ENCODE measurements around the gene ERLEC1.
A peak's percentile ranks its signal among the peaks of the same experiment; 100 is the strongest.

The ERLEC1 gene

DNA sequence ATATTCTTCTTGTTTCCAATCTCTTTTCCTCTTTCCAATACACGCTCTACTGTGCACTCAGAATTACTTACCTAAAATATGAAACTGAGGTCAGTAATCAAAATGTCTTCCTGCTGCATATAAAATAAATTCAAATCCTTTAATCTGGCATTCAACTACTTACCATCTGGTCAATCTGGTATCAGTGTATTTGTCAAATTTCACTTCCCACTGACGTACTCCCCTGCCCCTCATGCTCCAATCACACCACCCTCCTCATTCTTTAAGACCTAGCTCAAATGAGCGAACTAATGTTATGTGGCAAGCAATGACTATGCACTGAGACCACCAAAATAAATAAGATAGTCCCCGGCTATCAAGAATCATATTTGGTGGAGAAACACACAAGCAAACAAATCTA is 6.8 kb upstream of the ERLEC1 start:
- no peak overlapping the region for H2AFZ ChIP-seq (ENCODE audit: low read length, unreplicated experiment)
- peaks cover 70% of the 10 kb centered on the region for H3K79me2 ChIP-seq (ENCODE audit: control insufficient read depth, insufficient read depth, low read length, unreplicated experiment)
- peaks cover 16% of the 10 kb centered on the region for H3K36me3 ChIP-seq (ENCODE audit: insufficient read depth, low read length)
- H3K27ac ChIP-seq (ENCODE audit: low read depth, low read length), result no peak overlapping the region
- H3K4me1 ChIP-seq (ENCODE audit: control insufficient read depth, insufficient read depth, low read length, unreplicated experiment), result peaks cover 16% of the 10 kb centered on the region
- H3K4me3 ChIP-seq (ENCODE audit: low read depth, low read length), result no peak overlapping the region
- no peaks in the 10 kb centered on the region for H3K27me3 ChIP-seq (ENCODE audit: insufficient read depth, low read length)

DNA sequence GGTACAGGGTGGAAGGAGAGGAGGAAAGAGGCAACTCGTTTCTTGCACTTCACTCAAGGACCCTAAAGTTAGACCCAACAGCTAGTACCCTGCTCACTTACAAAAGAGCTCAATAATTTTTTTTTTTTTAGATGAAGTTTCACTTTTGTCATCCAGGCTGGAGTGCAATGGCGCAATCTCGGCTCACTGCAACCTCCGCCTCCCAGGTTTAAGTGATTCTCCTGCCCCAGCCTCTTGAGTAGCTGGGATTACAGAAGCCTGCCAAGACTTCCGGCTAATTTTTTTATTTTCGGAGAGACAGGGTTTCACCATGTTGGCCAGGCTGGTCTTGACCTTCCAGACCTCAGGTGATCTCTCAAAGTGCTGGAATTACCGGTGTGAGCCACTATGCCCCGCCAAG is 4.2 kb upstream of the ERLEC1 start:
- no peak overlapping the region for H3K4me3 ChIP-seq (ENCODE audit: low read depth, low read length)
- H3K79me2 ChIP-seq (ENCODE audit: control insufficient read depth, insufficient read depth, low read length, unreplicated experiment), result peaks cover 81% of the 10 kb centered on the region
- H3K4me1 ChIP-seq (ENCODE audit: control insufficient read depth, insufficient read depth, low read length, unreplicated experiment), result peaks cover 20% of the 10 kb centered on the region
- H3K27me3 ChIP-seq (ENCODE audit: insufficient read depth, low read length), result no peaks in the 10 kb centered on the region
- H2AFZ ChIP-seq (ENCODE audit: low read length, unreplicated experiment), result no peak overlapping the region
- H3K36me3 ChIP-seq (ENCODE audit: insufficient read depth, low read length), result peaks cover 16% of the 10 kb centered on the region; the same call in 1 of the 2 replicates
- no peak overlapping the region for H3K27ac ChIP-seq (ENCODE audit: low read depth, low read length)

DNA sequence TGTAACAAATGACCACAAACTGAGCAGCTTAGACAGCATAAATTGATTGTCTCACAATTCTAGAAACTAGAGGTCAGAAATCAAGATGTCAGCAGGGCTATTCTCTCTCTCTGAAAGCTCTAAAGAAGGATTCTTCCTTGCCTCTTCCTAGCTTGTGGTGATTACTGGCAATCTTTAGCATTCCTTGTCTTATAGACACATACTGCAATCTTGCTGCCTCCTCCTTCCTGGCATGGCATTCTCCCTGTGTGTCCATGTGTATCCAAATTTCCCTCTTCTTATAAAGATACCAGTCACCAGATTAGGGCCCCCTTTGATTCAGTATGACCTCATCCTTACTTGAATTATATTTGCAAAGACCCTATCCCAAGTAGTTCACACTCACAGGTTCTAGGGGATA is 2.4 kb upstream of the ERLEC1 start:
- H3K4me3 ChIP-seq (ENCODE audit: low read depth, low read length), result peak overlapping the region; percentile 83; the same call in 1 of the 2 replicates
- H3K79me2 ChIP-seq (ENCODE audit: control insufficient read depth, insufficient read depth, low read length, unreplicated experiment), result peaks cover 89% of the 10 kb centered on the region
- H3K36me3 ChIP-seq (ENCODE audit: insufficient read depth, low read length), result peaks cover 7% of the 10 kb centered on the region; the same call in 1 of the 2 replicates
- peaks cover 28% of the 10 kb centered on the region for H3K4me1 ChIP-seq (ENCODE audit: control insufficient read depth, insufficient read depth, low read length, unreplicated experiment)
- H2AFZ ChIP-seq (ENCODE audit: low read length, unreplicated experiment), result no peak overlapping the region
- H3K27ac ChIP-seq (ENCODE audit: low read depth, low read length), result no peak overlapping the region
- H3K27me3 ChIP-seq (ENCODE audit: insufficient read depth, low read length), result no peaks in the 10 kb centered on the region

DNA sequence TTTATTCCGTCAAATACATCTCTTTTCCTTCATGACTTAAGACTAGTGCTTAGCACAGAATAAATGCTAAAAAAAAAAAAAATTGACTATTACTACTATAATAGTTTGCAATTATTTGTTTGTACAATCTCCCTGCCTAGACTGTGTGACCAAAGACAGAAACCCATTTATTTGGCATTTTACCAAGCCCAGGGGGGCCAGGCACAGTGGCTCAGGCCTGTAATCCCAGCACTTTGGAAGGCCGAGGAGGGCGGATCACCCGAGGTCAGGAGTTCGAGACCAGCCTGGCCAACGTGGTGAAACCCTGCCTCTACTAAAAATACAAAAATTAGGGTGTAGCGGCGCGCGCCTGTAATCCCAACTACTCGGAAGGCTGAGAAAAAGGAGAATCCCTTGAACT is 1.5 kb upstream of the ERLEC1 start:
- Histone ChIP-seq H3K27ac (ENCODE audit: low read depth, low read length) (no peak overlapping the region), H3K79me2 (ENCODE audit: control insufficient read depth, insufficient read depth, low read length, unreplicated experiment) (peaks cover 89% of the 10 kb centered on the region), H3K36me3 (ENCODE audit: insufficient read depth, low read length) (no peaks in the 10 kb centered on the region), H3K4me1 (ENCODE audit: control insufficient read depth, insufficient read depth, low read length, unreplicated experiment) (peaks cover 28% of the 10 kb centered on the region), H3K4me3 (ENCODE audit: low read depth, low read length) (peak overlapping the region; percentile 83), H3K27me3 (ENCODE audit: insufficient read depth, low read length) (no peaks in the 10 kb centered on the region), H2AFZ (ENCODE audit: low read length, unreplicated experiment) (no peak overlapping the region)

DNA sequence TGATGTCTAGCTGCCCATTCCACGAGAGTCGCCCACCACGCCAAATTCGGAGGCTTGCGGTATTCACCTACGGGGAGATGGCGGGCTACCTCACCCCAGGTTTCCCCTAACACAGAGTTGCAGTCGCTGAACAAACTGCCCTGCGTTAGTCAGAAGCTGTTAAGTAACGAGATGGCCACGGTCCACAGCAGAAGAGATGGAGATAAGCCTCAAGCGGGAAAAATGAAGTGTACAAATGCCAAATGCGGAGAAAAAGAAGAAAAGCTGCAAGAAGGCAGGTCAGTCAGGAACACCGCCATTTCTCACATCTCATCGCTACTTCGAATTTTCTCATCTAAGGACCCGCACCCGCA is 516 bp upstream of the ERLEC1 start:
- peak overlapping the region; percentile 99 for H2AFZ ChIP-seq (ENCODE audit: low read length, unreplicated experiment)
- no peaks in the 10 kb centered on the region for H3K27me3 ChIP-seq (ENCODE audit: insufficient read depth, low read length)
- peak overlapping the region; percentile 67 for H3K27ac ChIP-seq (ENCODE audit: low read depth, low read length)
- H3K4me1 ChIP-seq (ENCODE audit: control insufficient read depth, insufficient read depth, low read length, unreplicated experiment), result peaks cover 33% of the 10 kb centered on the region
- peaks cover 92% of the 10 kb centered on the region for H3K79me2 ChIP-seq (ENCODE audit: control insufficient read depth, insufficient read depth, low read length, unreplicated experiment)
- H3K36me3 ChIP-seq (ENCODE audit: insufficient read depth, low read length), result no peaks in the 10 kb centered on the region
- peak overlapping the region; percentile 83 for H3K4me3 ChIP-seq (ENCODE audit: low read depth, low read length)

DNA sequence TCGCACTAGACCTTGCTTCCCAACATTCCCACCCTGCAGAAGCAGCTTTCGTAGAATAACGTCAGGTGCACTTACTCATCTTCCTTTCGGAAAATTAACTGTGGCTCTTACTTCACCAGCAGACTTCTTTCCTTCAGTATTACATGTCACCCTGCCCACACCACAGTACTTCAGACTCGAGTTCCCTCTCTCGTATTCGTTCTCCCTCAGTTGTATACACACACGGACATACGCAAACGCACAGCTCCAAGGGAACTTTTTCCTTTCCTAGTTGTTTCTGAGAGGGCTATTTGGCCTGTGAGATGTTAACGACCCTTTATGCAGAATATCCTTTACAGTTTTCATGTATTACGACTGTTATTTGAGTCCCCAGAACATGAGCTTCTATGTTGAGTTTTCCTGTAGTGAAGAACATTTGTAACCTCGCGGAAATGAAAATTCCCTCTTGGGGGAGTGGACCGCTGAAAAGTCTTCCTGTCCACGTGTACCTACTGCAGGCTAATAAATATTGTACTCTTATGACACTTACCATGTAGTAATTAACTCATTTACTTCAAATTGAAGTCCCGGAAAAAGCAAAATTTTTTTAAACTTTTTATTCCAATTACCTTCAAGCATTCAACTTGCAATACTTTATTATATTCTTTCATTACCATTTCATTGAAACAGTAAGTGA is 908 bp downstream of the ERLEC1 start:
- Histone ChIP-seq H3K27me3 (ENCODE audit: insufficient read depth, low read length) (no peaks in the 10 kb centered on the region), H3K36me3 (ENCODE audit: insufficient read depth, low read length) (no peaks in the 10 kb centered on the region), H2AFZ (ENCODE audit: low read length, unreplicated experiment) (peak overlapping the region; percentile 99), H3K4me1 (ENCODE audit: control insufficient read depth, insufficient read depth, low read length, unreplicated experiment) (peaks cover 32% of the 10 kb centered on the region), H3K79me2 (ENCODE audit: control insufficient read depth, insufficient read depth, low read length, unreplicated experiment) (peaks cover 93% of the 10 kb centered on the region), H3K27ac (ENCODE audit: low read depth, low read length) (peak overlapping the region; percentile 67), H3K4me3 (ENCODE audit: low read depth, low read length) (peak overlapping the region; percentile 83)

DNA sequence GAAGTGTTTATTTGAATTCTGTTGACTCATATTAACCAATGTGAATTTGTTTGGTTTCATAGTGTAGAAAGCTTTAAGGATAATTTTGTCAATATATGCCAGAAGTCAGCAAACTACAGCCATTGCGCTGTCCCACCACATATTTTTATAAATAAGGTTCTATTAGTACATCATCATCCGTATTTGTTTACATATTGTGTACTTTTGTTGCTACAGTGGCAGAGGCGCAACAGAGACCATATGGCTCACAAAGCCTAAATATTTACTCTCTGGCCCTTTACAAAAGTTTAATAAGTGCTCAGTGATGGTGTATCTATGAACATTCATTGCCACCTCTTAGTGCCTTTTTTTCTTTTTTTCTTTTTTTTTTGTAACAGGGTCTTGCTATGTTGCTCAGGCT is 6.4 kb downstream of the ERLEC1 start:
- H3K79me2 ChIP-seq (ENCODE audit: control insufficient read depth, insufficient read depth, low read length, unreplicated experiment), result peaks cover 47% of the 10 kb centered on the region
- peaks cover 11% of the 10 kb centered on the region for H3K4me1 ChIP-seq (ENCODE audit: control insufficient read depth, insufficient read depth, low read length, unreplicated experiment)

DNA sequence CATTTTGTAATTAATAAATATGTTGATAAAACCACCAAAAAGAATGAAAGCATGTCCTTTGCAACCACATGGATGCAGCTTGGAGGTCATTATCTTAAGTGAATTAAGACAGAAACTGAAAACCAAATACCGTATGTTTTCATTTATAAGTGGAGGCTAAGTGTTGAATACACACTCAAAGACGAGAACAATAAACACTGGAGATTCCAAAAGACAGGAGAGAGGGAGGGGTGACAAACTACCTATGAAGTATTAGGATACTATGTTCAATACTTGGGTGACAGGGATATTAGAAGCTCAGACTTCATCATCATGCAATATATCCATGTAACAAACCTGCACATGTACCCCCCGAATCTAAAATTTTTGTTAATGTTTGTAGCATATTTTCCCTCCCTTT is 7.0 kb downstream of the ERLEC1 start:
- Histone ChIP-seq H3K4me3 (ENCODE audit: low read depth, low read length) (no peak overlapping the region), H3K4me1 (ENCODE audit: control insufficient read depth, insufficient read depth, low read length, unreplicated experiment) (peaks cover 6% of the 10 kb centered on the region), H3K36me3 (ENCODE audit: insufficient read depth, low read length) (peaks cover 12% of the 10 kb centered on the region), H2AFZ (ENCODE audit: low read length, unreplicated experiment) (no peak overlapping the region), H3K27me3 (ENCODE audit: insufficient read depth, low read length) (no peaks in the 10 kb centered on the region), H3K79me2 (ENCODE audit: control insufficient read depth, insufficient read depth, low read length, unreplicated experiment) (peaks cover 42% of the 10 kb centered on the region), H3K27ac (ENCODE audit: low read depth, low read length) (no peak overlapping the region)

More for the DNA sequence above, 6.4 kb downstream of the ERLEC1 start:
- H3K4me3 ChIP-seq (ENCODE audit: low read depth, low read length), result no peak overlapping the region
- H2AFZ ChIP-seq (ENCODE audit: low read length, unreplicated experiment), result no peak overlapping the region
- H3K27me3 ChIP-seq (ENCODE audit: insufficient read depth, low read length), result no peaks in the 10 kb centered on the region
- H3K27ac ChIP-seq (ENCODE audit: low read depth, low read length), result no peak overlapping the region
- peaks cover 10% of the 10 kb centered on the region for H3K36me3 ChIP-seq (ENCODE audit: insufficient read depth, low read length)

DNA sequence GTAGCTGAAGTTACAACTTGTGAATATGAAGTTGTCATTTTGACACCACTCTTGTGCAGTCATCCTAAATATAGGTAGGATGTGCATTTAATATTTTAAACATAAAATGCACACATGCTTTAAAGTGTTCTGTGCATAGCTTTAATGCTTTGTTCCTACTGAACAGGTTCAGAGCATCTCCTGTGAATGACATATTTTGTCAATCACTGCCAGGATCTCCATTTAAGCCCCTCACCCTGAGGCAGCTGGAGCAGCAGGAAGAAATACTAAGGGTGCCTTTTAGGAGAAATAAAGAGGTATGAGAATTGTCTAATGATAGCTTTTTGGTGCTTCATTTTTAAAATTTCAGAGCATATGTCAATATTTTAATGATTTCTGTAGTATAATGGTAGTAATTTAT is 14.7 kb downstream of the ERLEC1 start:
- H3K4me1 ChIP-seq (ENCODE audit: control insufficient read depth, insufficient read depth, low read length, unreplicated experiment), result no peaks in the 10 kb centered on the region
- H2AFZ ChIP-seq (ENCODE audit: low read length, unreplicated experiment), result no peak overlapping the region
- H3K4me3 ChIP-seq (ENCODE audit: low read depth, low read length), result no peak overlapping the region
- peaks cover 30% of the 10 kb centered on the region for H3K36me3 ChIP-seq (ENCODE audit: insufficient read depth, low read length)
- no peaks in the 10 kb centered on the region for H3K27me3 ChIP-seq (ENCODE audit: insufficient read depth, low read length)
- no peak overlapping the region for H3K27ac ChIP-seq (ENCODE audit: low read depth, low read length)
- no peaks in the 10 kb centered on the region for H3K79me2 ChIP-seq (ENCODE audit: control insufficient read depth, insufficient read depth, low read length, unreplicated experiment)

DNA sequence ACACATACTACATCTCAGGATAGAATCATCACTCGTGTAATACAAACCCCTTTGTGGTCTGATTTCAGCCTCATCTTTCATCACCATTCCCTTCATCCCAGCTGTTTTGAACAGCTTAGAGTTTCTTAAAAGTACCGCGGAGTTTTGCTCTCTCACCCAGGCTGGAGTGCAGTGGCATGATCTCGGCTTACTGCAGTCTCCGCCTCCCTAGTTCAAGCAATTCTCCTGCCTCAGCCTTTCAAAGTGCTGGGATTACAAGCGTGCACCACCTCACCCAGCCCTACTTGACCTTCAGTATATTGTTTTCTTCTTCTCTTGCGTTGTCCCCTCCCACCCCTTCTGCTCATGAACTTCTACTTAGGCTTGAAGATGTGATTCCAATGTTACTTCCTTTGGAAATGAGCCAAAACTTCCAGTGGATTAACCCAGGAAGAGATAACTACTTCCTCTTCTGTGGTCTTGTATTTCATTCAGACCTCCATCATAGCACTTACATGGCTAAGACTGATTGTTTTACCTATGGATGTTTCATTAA is 15.8 kb downstream of the ERLEC1 start:
- H3K4me3 ChIP-seq (ENCODE audit: low read depth, low read length), result no peak overlapping the region
- no peaks in the 10 kb centered on the region for H3K4me1 ChIP-seq (ENCODE audit: control insufficient read depth, insufficient read depth, low read length, unreplicated experiment)
- no peaks in the 10 kb centered on the region for H3K27me3 ChIP-seq (ENCODE audit: insufficient read depth, low read length)
- no peaks in the 10 kb centered on the region for H3K79me2 ChIP-seq (ENCODE audit: control insufficient read depth, insufficient read depth, low read length, unreplicated experiment)
- H3K27ac ChIP-seq (ENCODE audit: low read depth, low read length), result no peak overlapping the region
- peaks cover 26% of the 10 kb centered on the region for H3K36me3 ChIP-seq (ENCODE audit: insufficient read depth, low read length)
- no peak overlapping the region for H2AFZ ChIP-seq (ENCODE audit: low read length, unreplicated experiment)

DNA sequence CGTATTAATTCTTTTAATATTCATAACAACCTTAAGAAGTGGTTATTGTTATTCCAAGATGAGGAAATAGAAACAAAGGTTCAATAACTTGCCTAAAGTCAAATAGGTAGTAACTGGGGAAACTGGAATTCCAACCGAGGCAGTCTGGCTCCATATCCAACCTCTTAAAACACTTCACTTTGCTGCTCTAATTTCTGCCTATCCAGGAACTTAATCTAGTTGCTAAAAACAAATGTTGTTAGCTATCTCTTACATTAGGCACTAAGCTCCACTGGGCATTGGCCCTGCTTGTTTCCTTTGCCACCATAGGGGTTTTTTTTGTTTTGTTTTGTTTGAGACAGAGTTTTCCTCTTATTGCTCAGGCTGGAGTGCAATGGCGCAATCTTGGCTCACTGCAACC is 24.8 kb downstream of the ERLEC1 start:
- Histone ChIP-seq H3K4me3 (ENCODE audit: low read depth, low read length) (no peak overlapping the region), H3K27ac (ENCODE audit: low read depth, low read length) (no peak overlapping the region), H2AFZ (ENCODE audit: low read length, unreplicated experiment) (no peak overlapping the region), H3K4me1 (ENCODE audit: control insufficient read depth, insufficient read depth, low read length, unreplicated experiment) (no peaks in the 10 kb centered on the region), H3K79me2 (ENCODE audit: control insufficient read depth, insufficient read depth, low read length, unreplicated experiment) (no peaks in the 10 kb centered on the region), H3K36me3 (ENCODE audit: insufficient read depth, low read length) (peaks cover 27% of the 10 kb centered on the region), H3K27me3 (ENCODE audit: insufficient read depth, low read length) (no peaks in the 10 kb centered on the region)

Data from ACC112 (cell line).